Muscle of back (tissue), 11 donors: ENCODE data around the gene IDE. TPM values are rescaled to one million over a fixed set of nuclear protein-coding genes. Genes with fewer than 3 reads are reported as not detected.
"Not testable (repeated sequence)": the region's sequence is repeated elsewhere in the genome, so short reads cannot be mapped to it uniquely, and the experiment has no call there.

Source experiments
- DNase-seq, 3 donors: peaks; one replicate each; pipeline versions ENCODE4 v3.0.0 to v3.0.0-alpha.2; 2013
- polyA plus RNA-seq, 10 donors: library from polyadenylated mRNA; unstranded; fragments of 120-200 nt; gene quantifications; one replicate each; pipeline ENCODE4 v1.2.1, GENCODE V29; 2013; ENCODE audit not compliant: insufficient read length in 10 of 10

IDE gene
- polyA plus RNA-seq, 10 donors: 10.9 to 19.7 (median 16.5) TPM

DNA sequence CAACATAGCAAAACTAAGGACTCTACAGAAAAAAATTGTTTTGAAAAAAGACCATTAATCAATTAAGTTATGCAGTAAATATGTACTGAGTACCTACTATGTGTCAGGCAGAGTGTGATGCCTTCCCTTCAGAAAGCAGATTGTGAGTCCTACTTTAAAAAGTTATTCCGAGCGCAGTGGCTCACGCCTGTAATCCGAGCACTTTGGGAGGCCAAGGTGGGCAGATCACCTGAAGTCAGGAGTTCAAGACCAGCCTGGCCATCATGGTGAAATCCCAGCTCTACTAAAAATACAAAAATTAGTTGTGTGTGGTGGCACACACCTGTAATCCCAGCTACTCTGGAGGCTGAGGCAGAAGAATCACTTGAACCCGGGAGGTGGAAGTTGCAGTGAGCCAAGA lies 4.2 kb downstream of the IDE start:
- DNase-seq: not testable (repeated sequence)

DNA sequence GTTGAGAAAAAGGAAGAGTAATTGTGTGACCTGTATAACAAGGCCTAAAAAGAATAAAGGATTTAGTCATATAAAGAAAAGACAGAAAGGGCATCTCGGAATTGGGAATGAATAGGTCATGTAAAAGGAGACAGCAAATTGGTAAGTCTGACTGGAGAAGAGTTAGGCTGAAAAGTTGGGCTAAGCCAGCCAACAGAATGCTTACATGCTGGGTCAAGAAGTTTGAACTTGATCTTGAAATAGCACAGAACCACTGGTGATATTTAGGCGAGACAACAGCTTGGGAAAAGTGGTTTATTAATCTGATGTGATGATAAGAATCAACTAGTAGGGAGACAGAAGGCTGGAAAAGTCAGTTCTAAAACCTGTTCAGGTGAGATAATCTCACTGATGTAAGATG lies 4.8 kb downstream of the IDE start:
- no peak for DNase-seq

DNA sequence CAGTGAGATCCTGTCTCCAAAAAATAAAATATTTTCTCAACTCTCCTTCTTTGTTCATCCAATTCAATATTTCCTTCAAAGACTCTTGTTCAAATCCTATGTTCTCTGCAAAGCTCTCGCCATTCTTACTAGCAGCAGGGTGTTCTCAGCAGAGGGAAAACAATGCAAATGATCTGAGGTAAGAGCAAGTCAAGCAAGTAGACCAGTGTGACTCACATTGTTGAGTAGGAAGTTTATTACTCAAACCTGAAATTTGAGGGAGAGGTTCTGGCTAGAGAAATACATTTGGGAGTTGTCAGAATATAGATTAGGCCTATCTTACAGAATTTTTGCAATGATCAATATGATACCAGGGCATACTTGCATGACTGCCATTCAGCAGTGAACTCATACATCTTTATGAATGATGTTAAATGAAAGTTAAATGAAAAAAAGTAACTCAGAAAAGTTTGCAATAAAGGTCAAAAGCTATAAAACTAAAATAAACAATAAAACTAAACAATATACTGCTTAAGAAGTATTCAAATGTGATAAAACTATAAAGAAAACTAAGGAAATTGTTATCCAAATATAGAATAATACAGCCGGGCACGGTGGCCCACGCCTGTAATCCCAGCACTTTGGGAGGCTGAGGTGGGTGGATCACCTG lies 5.8 kb downstream of the IDE start:
- DNase-seq: no peak

GRCh38 chr10:92562424-92562823 lies 11.5 kb downstream of the IDE start:
- no peak for DNase-seq

- DNase-seq: no peak
These were observed 14.8 kb downstream of the IDE start for GRCh38 chr10:92559046-92559445.

DNA sequence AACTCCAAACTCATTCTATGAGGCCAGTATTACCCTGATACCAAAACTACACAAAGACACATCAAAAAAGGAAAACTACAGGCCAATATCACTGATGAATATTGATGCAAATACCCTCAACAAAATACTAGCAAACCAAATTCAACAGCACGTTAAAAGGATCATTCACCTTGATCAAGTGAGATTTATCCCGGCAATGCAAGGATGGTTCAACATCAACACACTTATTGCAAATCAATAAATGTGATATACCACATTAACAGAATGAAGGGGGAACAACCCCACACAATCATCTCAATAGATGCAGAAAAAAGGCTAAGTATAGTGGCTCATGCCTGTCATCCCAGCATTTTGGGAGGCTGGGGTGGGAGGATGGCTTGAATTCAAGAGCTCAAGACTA lies 19.9 kb downstream of the IDE start:
- no peak for DNase-seq

DNA sequence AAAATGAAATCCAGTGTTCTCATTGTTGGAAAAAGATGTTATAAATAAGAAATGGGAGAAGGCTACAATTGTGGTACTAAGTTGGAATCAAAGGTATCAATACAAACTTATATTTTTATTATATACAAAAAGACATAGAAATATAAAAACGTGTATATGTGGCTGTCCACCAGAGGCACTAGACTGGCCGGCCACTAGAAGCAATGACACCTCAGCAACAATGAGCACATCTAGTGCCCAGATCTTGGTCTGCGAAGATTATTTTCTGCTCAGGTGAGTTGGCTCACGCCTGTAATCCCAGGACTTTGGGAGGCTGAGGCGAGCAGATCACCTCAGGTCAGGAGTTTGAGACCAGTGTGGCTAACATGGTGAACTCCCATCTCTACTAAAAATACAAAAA lies 21.6 kb downstream of the IDE start:
- no peak for DNase-seq

- DNase-seq: no peak
These were observed 23.0 kb downstream of the IDE start for GRCh38 chr10:92550924-92551323.

GRCh38 chr10:92547676-92548075 lies 26.2 kb downstream of the IDE start:
- DNase-seq: no peak

DNA sequence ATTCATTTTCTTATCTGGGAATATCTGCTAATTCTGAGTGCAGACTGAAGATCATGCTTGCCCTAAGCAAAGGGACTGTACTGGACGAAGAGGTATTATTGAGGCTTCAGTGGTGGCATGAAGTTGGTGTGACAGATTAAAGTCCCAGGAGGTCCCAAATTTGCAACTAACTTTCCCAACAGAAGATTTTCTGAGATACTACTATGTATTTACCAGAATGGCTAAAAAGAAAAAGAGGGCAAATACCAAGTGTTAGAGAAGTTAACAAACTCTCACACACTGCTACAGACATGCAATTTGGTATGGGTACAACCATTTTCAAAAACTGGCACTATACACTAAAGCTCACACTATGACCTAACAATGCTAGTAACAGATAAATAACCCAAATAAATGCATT lies 28.3 kb downstream of the IDE start:
- DNase-seq: no peak

DNA sequence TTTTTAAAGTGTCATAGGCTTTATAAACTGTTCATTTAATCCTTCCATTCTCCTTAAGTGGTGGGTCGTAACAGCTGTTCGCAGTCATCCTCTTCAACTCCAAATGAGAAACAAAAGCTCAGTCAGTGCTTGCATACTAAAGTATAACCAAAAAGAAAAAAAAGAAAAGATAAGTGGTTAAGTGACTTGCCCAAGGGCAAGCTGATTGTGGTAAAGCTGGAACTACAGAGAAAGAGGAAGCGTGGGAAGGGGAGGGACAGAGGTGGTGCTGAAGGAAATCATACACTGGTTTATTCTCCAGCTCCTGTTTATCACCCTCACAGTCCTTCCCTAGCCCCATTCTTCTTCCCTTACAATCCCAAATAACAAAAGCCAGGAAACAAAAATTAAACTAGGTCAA lies 29.6 kb downstream of the IDE start:
- peak in 1 of 3 donors; percentile 1 for DNase-seq

DNA sequence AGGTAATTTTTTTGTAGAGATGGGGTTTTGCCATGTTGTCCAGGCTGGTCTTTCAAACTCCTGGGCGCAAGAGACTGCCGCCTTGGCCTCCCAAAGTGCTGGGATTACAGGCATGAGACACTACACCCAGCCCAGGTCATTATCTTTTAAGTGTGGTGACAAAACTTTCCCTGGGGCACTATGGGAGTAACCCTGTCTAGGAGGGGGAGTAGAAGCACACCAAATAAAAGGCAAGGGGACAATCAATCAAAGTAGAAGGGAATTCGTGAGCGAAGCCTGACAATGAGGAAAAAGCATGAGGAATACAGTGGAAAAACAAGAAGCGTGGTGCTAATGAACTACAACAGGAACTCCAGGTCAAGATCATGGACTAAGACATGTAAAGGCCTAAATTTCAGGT lies 31.4 kb downstream of the IDE start:
- DNase-seq: no peak

DNA sequence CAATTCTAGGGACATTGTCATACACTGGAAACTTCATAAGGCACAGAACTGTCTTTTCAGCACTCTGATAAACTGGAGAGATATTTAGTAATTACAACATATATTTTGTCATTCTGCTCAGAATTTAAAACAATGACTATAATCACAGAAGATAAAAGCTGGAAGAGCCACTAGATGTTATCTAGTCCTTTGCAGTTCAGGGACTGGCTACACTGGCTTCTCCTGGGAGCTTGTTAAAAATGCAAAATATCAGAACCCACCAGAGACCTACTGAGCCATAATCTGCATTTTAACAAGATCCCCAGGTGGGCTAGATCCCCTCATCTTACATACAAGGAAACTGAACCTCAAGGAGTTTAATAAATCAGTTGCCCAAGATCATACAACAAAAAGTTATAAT lies 32.3 kb downstream of the IDE start:
- DNase-seq: no peak

GRCh38 chr10:92538231-92538958 lies 35.5 kb downstream of the IDE start:
- no peak for DNase-seq

DNA sequence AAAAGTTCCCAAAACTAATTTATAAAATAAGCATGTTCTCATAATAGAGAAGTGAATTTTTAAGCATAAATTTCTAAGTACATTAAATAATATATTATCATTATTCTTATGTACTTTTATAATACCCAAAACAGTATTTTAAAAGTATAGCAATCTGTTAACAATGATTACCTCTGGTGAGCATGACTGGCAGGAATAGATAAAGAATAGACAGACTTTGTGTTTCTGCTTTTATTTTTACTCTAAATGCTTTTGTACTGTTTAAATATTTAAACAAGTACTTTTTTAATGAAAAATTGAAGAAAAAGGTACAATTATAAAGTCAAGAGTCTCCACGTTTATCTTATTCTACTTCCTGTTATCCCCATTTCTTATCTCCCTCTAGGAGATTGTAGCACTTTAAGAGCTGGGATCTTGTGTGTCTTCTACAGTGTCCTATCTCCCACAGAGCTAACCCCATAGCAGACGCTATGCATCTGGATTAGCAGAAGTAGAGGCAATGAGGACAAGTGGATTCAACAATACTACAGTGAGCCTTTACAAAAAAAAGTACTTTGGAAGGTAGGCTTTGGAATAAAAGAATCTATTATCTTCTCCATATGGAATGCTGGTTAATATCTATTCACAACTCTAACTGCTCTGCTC lies 42.9 kb downstream of the IDE start:
- no peak for DNase-seq

- DNase-seq: no peak
These were observed 43.5 kb downstream of the IDE start for GRCh38 chr10:92530421-92530820.

DNA sequence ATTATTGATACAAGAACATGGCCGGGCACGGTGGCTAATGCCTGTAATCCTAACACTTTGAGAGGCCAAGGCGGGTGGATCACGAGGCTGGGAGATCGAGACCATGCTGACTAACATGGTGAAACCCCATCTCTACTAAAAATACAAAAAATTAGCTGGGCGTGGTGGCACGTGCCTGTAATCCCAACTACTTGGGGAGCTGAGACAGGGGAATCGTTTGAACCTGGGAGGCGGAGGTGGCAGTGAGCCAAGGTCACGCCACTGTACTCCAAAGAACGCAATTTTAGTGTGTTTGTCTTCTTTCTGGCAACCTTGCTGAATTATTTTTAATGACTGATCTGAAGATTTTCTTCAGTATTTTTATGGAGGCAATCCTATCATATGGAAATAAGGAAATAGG lies 46.2 kb downstream of the IDE start:
- DNase-seq: no peak

GRCh38 chr10:92523639-92524038 lies 50.3 kb downstream of the IDE start:
- no peak for DNase-seq

GRCh38 chr10:92517034-92517655 lies 56.7 kb downstream of the IDE start:
- peak; percentile 69 to 82 (median 78) for DNase-seq

GRCh38 chr10:92508866-92509265 lies 65.0 kb downstream of the IDE start:
- DNase-seq: no peak

- DNase-seq: no peak
These were observed 67.6 kb downstream of the IDE start for GRCh38 chr10:92506336-92506735.

GRCh38 chr10:92505044-92505443 lies 68.8 kb downstream of the IDE start:
- no peak for DNase-seq

GRCh38 chr10:92502296-92502808 lies 71.5 kb downstream of the IDE start:
- no peak for DNase-seq
